HepG2 (cell line): ENCODE data around the gene MED15. TPM values are rescaled to one million over a fixed set of nuclear protein-coding genes. Genes with fewer than 3 reads are reported as not detected.

Experiments
- DMTF1 ChIP-seq: sonication (generic); formaldehyde crosslinking; IDR thresholded peaks from 2 replicates; pipeline ENCODE4 v1.4.0; 2020; ENCODE audit warnings: mild to moderate bottlenecking, missing genetic modification reagents
- HNRNPH1 ChIP-seq: fragments of 200-400 bp; formaldehyde crosslinking; optimal IDR thresholded peaks from 2 replicates; pipeline ENCODE3; 2017; ENCODE audit warnings: mild to moderate bottlenecking, low read depth, low read length
- KDM2A ChIP-seq: sonication (generic); formaldehyde crosslinking; IDR thresholded peaks from 2 replicates; pipeline ENCODE4 v1.4.0; 2020; ENCODE audit warnings: low read depth, missing genetic modification reagents, borderline replicate concordance
- KDM6A ChIP-seq: IDR thresholded peaks from 2 replicates; pipeline ENCODE4 v1.6.1; 2016; ENCODE audit warnings: low read depth
- MAZ ChIP-seq, 2 experiments: sonication (generic) in 1 of 2; formaldehyde crosslinking in 1 of 2; IDR thresholded peaks; 2 replicates each; pipeline versions ENCODE4 v1.5.0 to v1.6.1; 2012 to 2020; ENCODE audit warnings: low read depth in 2 of 2, mild to moderate bottlenecking in 2 of 2, borderline replicate concordance in 1 of 2, improper control_type of control experiment in 1 of 2, low read length in 1 of 2, missing genetic modification reagents in 1 of 2, moderate library complexity in 1 of 2
- MYC ChIP-seq: sonication (generic); formaldehyde crosslinking; IDR thresholded peaks from 2 replicates; pipeline ENCODE4 v1.9.0; 2021; ENCODE audit warnings: missing genetic modification reagents, borderline replicate concordance
- NR2F2 ChIP-seq: IDR thresholded peaks from 2 replicates; pipeline ENCODE4 v1.6.1; 2012; ENCODE audit warnings: low read depth, inconsistent platforms, borderline replicate concordance
- SCMH1 ChIP-seq: sonication (generic); formaldehyde crosslinking; IDR thresholded peaks from 2 replicates; pipeline ENCODE4 v1.9.0; 2021; ENCODE audit warnings: missing genetic modification reagents, mild to moderate bottlenecking, borderline replicate concordance
- U2AF1 ChIP-seq: fragments of 200-400 bp; formaldehyde crosslinking; optimal IDR thresholded peaks from 2 replicates; pipeline ENCODE3; 2017; ENCODE audit warnings: mild to moderate bottlenecking, low read depth, low read length
- ZNF12 ChIP-seq: sonication (generic); formaldehyde crosslinking; IDR thresholded peaks from 2 replicates; pipeline ENCODE4 v1.5.0; 2020; ENCODE audit warnings: missing genetic modification reagents
- ZNF281 ChIP-seq: sonication (generic); formaldehyde crosslinking; IDR thresholded peaks from 2 replicates; pipeline ENCODE4 v1.4.0; 2020; ENCODE audit warnings: missing genetic modification reagents, borderline replicate concordance
- ZNF331 ChIP-seq: sonication (generic); formaldehyde crosslinking; IDR thresholded peaks from 2 replicates; pipeline ENCODE4 v1.4.0; 2020; ENCODE audit warnings: missing genetic modification reagents
- ZNF362 ChIP-seq: sonication (generic); formaldehyde crosslinking; IDR thresholded peaks from 2 replicates; pipeline ENCODE4 v1.4.0; 2020; ENCODE audit warnings: missing genetic modification reagents, mild to moderate bottlenecking, borderline replicate concordance
- ZNF570 ChIP-seq: sonication (generic); formaldehyde crosslinking; IDR thresholded peaks from 2 replicates; pipeline ENCODE4 v1.4.0; 2020; ENCODE audit warnings: mild to moderate bottlenecking, missing genetic modification reagents, borderline replicate concordance
- ZNF670 ChIP-seq: sonication (generic); formaldehyde crosslinking; IDR thresholded peaks from 2 replicates; pipeline ENCODE4 v1.8.0; 2022; ENCODE audit warnings: mild to moderate bottlenecking, missing genetic modification reagents, borderline replicate concordance
- ZNF766 ChIP-seq: sonication (generic); formaldehyde crosslinking; IDR thresholded peaks from 2 replicates; pipeline ENCODE4 v1.5.0; 2020; ENCODE audit warnings: missing genetic modification reagents, borderline replicate concordance
- polyA plus RNA-seq, 8 experiments: library from polyadenylated mRNA; depleted of rRNA in 3 of 8; stranded (reverse) in 7 of 8; unstranded in 1 of 8; fragments of >200 nt; fragmentation: Illumina TruSeq in 4 of 8; extraction: Trizol in 4 of 8; gene quantifications; 2 replicates each; pipeline versions ENCODE4 v1.2.1 to v1.2.3, GENCODE V29; 2011 to 2016; ENCODE audit warnings: low read depth in 4 of 8, missing spikeins in 1 of 8, mixed read lengths in 1 of 8; ENCODE audit not compliant: insufficient read depth in 1 of 8
- total RNA-seq, 5 experiments: library from RNA; depleted of rRNA; stranded (reverse); fragments of >200 nt; fragmentation: Illumina TruSeq; extraction: Trizol; gene quantifications; 2 replicates each; pipeline ENCODE4 v1.2.3, GENCODE V29; 2016; ENCODE audit warnings: low read depth in 1 of 5
- TF ChIP-seq, protein P1 (sequence below): conservative IDR thresholded peaks from 2 replicates; pipeline ENCODE4 v1.6.1; 2018; ENCODE audit warnings: missing genetic modification reagents

Gene MED15
- total and polyA plus RNA-seq, 2 of the 13 experiments (the other 11 are each of a cell fraction or from before 2014, with no cell fraction given): 14.3 to 27.0 TPM

DNA sequence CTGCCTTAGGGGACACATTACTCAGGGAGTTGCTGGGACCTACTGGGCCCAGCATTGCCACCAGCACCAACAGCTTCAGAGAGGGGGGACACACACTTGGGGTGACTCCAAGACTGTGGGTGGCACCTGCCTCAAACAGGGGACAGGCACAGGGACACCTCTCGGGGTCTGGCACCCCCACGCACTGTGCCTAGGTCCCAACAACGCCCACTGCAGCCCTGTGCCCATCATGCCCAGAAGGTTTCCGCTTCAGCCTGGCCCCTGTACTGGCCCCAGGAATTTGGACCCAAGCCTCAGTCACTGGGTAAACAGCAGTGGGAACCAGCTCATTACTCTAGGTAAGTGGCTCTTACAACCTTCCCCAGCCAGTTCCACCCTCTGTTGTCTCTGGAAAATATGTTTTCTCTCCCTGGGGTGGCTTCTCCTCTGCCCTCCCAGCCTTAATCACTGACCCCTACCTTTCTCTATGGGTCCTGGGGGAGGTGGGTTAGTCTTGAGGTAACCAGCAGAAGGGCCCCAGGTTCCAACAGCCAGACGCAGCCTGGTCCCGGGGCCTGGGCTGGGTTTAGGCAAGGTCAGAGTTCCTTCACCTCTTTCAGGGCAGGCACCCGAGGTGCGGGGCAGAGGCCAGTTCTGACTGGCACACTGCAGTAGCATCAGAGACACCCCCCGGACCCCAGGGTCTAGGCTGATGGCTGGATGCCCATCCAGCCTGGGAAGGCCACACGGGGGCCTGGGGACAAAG lies 123.6 kb downstream of the MED15 start (continued):
- TF ChIP-seq DMTF1 (CRISPR knock-in tag): no peak
- TF ChIP-seq KDM6A: 0 out of 2 replicates have a peak, but pooled peaks have one; percentile 33
- no peak for TF ChIP-seq HNRNPH1
- TF ChIP-seq U2AF1: no peak
- TF ChIP-seq KDM2A (CRISPR knock-in tag): no peak
- no peak for TF ChIP-seq ZNF766 (CRISPR knock-in tag)
- TF ChIP-seq, protein P1, sequence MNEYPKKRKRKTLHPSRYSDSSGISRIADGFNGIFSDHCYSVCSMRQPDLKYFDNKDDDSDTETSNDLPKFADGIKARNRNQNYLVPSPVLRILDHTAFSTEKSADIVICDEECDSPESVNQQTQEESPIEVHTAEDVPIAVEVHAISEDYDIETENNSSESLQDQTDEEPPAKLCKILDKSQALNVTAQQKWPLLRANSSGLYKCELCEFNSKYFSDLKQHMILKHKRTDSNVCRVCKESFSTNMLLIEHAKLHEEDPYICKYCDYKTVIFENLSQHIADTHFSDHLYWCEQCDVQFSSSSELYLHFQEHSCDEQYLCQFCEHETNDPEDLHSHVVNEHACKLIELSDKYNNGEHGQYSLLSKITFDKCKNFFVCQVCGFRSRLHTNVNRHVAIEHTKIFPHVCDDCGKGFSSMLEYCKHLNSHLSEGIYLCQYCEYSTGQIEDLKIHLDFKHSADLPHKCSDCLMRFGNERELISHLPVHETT (CRISPR knock-in tag): no peak
- no peak for TF ChIP-seq ZNF570 (CRISPR knock-in tag)
- TF ChIP-seq ZNF281: no peak
- TF ChIP-seq ZNF670: no peak
- no peak for TF ChIP-seq MYC (CRISPR knock-in tag)
- TF ChIP-seq ZNF12 (CRISPR knock-in tag): no peak
- TF ChIP-seq NR2F2: no peak
- TF ChIP-seq ZNF362: no peak
- no peak for TF ChIP-seq SCMH1 (CRISPR knock-in tag)
- no peak for TF ChIP-seq MAZ (IDR thresholded peaks at IDR 0.05; ENCODE audit: borderline replicate concordance, low read depth, low read length)
- TF ChIP-seq MAZ (CRISPR knock-in tag; IDR thresholded peaks at IDR 0.05; ENCODE audit: low read depth): no peak
- no peak for TF ChIP-seq ZNF331 (CRISPR knock-in tag)
